CD4-positive, alpha-beta T cell treated with Interleukin-1 beta for 1 hour (primary cell): Measurements from ENCODE around the gene SUSD1.
"Not testable (repeated sequence)": the region's sequence is repeated elsewhere in the genome, so short reads cannot be mapped to it uniquely, and the experiment has no call there.

Source experiments
- DNase-seq, 2 donors: peaks; one replicate each; pipeline ENCODE4 v3.0.0-alpha.2; 2020 to 2022

The SUSD1 gene

GRCh38 chr9:112174965-112175795 is at the start of gene SUSD1:
Gene SUSD1 (minus strand): TSS chr9:112175297. CDS start chr9:112175235, 62 bp downstream.
- DNase-seq, result peak; percentile 40 to 57

GRCh38 chr9:112224401-112225289 is 49.5 kb upstream of the SUSD1 start:
- no peak for DNase-seq

GRCh38 chr9:112218908-112219307 is 43.8 kb upstream of the SUSD1 start:
- peak in 1 of 2 donors; percentile 22 for DNase-seq

- no peak for DNase-seq
Observed at GRCh38 chr9:112212926-112213325, 37.8 kb upstream of the SUSD1 start.

- DNase-seq, result no peak
Observed at GRCh38 chr9:112207451-112207850, 32.4 kb upstream of the SUSD1 start.

GRCh38 chr9:112203536-112203935 is 28.4 kb upstream of the SUSD1 start:
- no peak for DNase-seq

GRCh38 chr9:112200711-112201110 is 25.6 kb upstream of the SUSD1 start:
- DNase-seq, result no peak

GRCh38 chr9:112198646-112199045 is 23.5 kb upstream of the SUSD1 start:
- no peak for DNase-seq

GRCh38 chr9:112194969-112195431 is 19.9 kb upstream of the SUSD1 start:
- no peak for DNase-seq

- DNase-seq, result no peak
Observed at GRCh38 chr9:112193572-112194288, 18.6 kb upstream of the SUSD1 start.

- not testable (repeated sequence) for DNase-seq
Observed at GRCh38 chr9:112190320-112190719, 15.2 kb upstream of the SUSD1 start.

GRCh38 chr9:112188884-112189283 is 13.8 kb upstream of the SUSD1 start:
- no peak for DNase-seq

GRCh38 chr9:112187404-112187803 is 12.3 kb upstream of the SUSD1 start:
- DNase-seq, result no peak

- DNase-seq, result no peak
Observed at GRCh38 chr9:112186695-112187094, 11.6 kb upstream of the SUSD1 start.

GRCh38 chr9:112184946-112185345 is 9.8 kb upstream of the SUSD1 start:
- no peak for DNase-seq

- DNase-seq, result no peak
Observed at GRCh38 chr9:112184221-112184620, 9.1 kb upstream of the SUSD1 start.

GRCh38 chr9:112180387-112180881 is 5.3 kb upstream of the SUSD1 start:
- peak; percentile 41 to 69 for DNase-seq

GRCh38 chr9:112179816-112180215 is 4.7 kb upstream of the SUSD1 start:
- DNase-seq, result no peak

- peak; percentile 31 to 54 for DNase-seq
Observed at GRCh38 chr9:112176524-112176923, 1.4 kb upstream of the SUSD1 start.

- no peak for DNase-seq
Observed at GRCh38 chr9:112175796-112176315, 759 bp upstream of the SUSD1 start.

GRCh38 chr9:112174222-112174964 is 704 bp downstream of the SUSD1 start:
- DNase-seq, result peak; percentile 80 to 84
